Measurements from ENCODE around the gene RC3H1. TPM values are rescaled to one million over a fixed set of nuclear protein-coding genes. Genes with fewer than 3 reads are reported as not detected.

Gene RC3H1
- total and polyA plus RNA-seq, 2 of the 8 experiments (the other 6 are each of a cell fraction or from before 2014, with no cell fraction given): 7.4 to 32.2 TPM

DNA sequence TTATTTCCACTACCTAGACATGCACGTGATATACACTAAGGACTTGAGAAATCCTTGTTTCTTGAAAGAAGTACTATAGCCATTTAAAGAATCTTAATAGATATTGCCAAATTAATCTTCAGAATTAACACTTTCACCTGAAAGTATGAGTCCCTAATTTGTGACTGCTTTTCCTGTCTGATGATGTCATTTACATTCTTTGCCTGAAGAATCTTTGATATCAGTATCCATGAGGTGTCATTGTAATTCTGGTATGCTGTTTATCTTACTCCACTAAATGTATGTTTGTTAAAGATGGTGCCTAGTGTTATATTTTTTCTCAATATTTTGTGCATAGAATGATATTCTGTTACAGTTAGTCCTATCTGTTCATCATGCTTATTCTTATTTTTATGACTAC, 48.5 kb upstream of the RC3H1 start:
- no peak overlapping the region for H3K4ac ChIP-seq (replicated peaks; ENCODE audit: insufficient read length, low read depth, low read length)
- no peak overlapping the region for H3K14ac ChIP-seq (ENCODE audit: insufficient read length)
- TF ChIP-seq EZH2 (IDR thresholded peaks at IDR 0.05; ENCODE audit: low read depth, low read length, severe bottlenecking) (no peak), TEAD4 (IDR thresholded peaks at IDR 0.05; ENCODE audit: low read depth, low read length) (no peak), GABPA (IDR thresholded peaks at IDR 0.05; ENCODE audit: borderline replicate concordance, insufficient read depth, low read length) (no peak), RBBP5 (IDR thresholded peaks at IDR 0.05; ENCODE audit: borderline replicate concordance, low read depth, low read length) (no peak), SUZ12 (IDR thresholded peaks at IDR 0.05; ENCODE audit: low read length) (no peak), CREB1 (IDR thresholded peaks at IDR 0.05) (no peak), BCL11A (IDR thresholded peaks at IDR 0.05; ENCODE audit: low read depth in 2 of 2, low read length in 2 of 2) (no peak), RXRA (IDR thresholded peaks at IDR 0.05; ENCODE audit: insufficient read depth, low read depth, low read length) (no peak), RFX5 (IDR thresholded peaks at IDR 0.05; ENCODE audit: borderline replicate concordance, low read depth, low read length) (no peak), JUND (IDR thresholded peaks at IDR 0.05; ENCODE audit: low read length) (no peak), POLR2AphosphoS5 (IDR thresholded peaks at IDR 0.05; ENCODE audit: low read depth, low read length) (no peak)
- TF ChIP-seq, protein P1, sequence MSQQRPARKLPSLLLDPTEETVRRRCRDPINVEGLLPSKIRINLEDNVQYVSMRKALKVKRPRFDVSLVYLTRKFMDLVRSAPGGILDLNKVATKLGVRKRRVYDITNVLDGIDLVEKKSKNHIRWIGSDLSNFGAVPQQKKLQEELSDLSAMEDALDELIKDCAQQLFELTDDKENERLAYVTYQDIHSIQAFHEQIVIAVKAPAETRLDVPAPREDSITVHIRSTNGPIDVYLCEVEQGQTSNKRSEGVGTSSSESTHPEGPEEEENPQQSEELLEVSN (IDR thresholded peaks at IDR 0.05): no peak
- TF ChIP-seq, protein P2, sequence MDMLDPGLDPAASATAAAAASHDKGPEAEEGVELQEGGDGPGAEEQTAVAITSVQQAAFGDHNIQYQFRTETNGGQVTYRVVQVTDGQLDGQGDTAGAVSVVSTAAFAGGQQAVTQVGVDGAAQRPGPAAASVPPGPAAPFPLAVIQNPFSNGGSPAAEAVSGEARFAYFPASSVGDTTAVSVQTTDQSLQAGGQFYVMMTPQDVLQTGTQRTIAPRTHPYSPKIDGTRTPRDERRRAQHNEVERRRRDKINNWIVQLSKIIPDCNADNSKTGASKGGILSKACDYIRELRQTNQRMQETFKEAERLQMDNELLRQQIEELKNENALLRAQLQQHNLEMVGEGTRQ (IDR thresholded peaks at IDR 0.05; ENCODE audit: low read length): no peak

More for the DNA sequence above, 48.5 kb upstream of the RC3H1 start:
- H4K91ac ChIP-seq (replicated peaks; ENCODE audit: insufficient read length, low read length): no peak overlapping the region
- H2AFZ ChIP-seq (ENCODE audit: low read length): no peak overlapping the region
- ChIA-PET POLR2A (ENCODE audit: partially characterized antibody) (interaction anchor here (1.0 kb wide), 1 partner anchor 245 kb away, joined by 4 read pairs; no protein-coding TSS in a partner anchor), CTCF (ENCODE audit: partially characterized antibody) (interaction anchor here (0.6 kb wide), 1 partner anchor 533 kb away, joined by 3 read pairs; no protein-coding TSS in a partner anchor)
- H3K79me2 ChIP-seq (ENCODE audit: control insufficient read depth in 1 of 2, insufficient read depth in 2 of 2, low read length in 2 of 2): no peaks in the 10 kb centered on the region
- H3K4me3 ChIP-seq (ENCODE audit: extremely low read depth in 1 of 4, insufficient read depth in 2 of 4, low read depth in 3 of 4, low read length in 4 of 4): no peak overlapping the region
- no peak overlapping the region for H3K18ac ChIP-seq (ENCODE audit: extremely low read depth, low read length)
- no peaks in the 10 kb centered on the region for H4K20me1 ChIP-seq (replicated peaks in 1 of 2; ENCODE audit: control insufficient read depth in 1 of 2, insufficient read depth in 2 of 2, low read length in 2 of 2)
- no peak overlapping the region for H3K27ac ChIP-seq (ENCODE audit: low read depth, low read length)
- H4K8ac ChIP-seq (ENCODE audit: extremely low read depth, insufficient read depth, low read length): no peak overlapping the region
- no peak for DNase-seq (ENCODE audit: low read depth in 1 of 2, low spot score in 2 of 2)
- 90% methylated on average over 1 of the region's 1 CpG; no CpG with 5 or more reads in 1 of the 2 experiments for WGBS, 2 experiments (ENCODE audit: extremely low coverage in 1 of 2, insufficient coverage in 1 of 2, insufficient read length in 1 of 2, insufficient replicate concordance in 2 of 2, low coverage in 1 of 2, low lambda C conversion rate in 2 of 2, missing lambda C conversion rate in 1 of 2)
- H3K79me1 ChIP-seq (ENCODE audit: low read depth, low read length): no peaks in the 10 kb centered on the region
- no peak for FAIRE-seq
- H4K5ac ChIP-seq (ENCODE audit: insufficient read length, low read depth, low read length): no peak overlapping the region
- H3K4me1 ChIP-seq (replicated peaks in 1 of 4; ENCODE audit: control insufficient read depth in 3 of 4, insufficient read depth in 4 of 4, low read length in 3 of 4): no peaks in the 10 kb centered on the region
- H3K4me2 ChIP-seq (ENCODE audit: insufficient read depth in 1 of 2, low read depth in 2 of 2, low read length in 2 of 2): no peak overlapping the region
- H2BK5ac ChIP-seq (ENCODE audit: low read depth, low read length): no peak overlapping the region
- H3K27me3 ChIP-seq (replicated peaks in 1 of 4; ENCODE audit: control insufficient read depth in 3 of 4, extremely low read depth in 1 of 4, insufficient read depth in 3 of 4, low read length in 3 of 4): no peaks in the 10 kb centered on the region
- no peak overlapping the region for H3K9ac ChIP-seq (replicated peaks in 1 of 4; ENCODE audit: extremely low read depth in 1 of 4, low read depth in 3 of 4, low read length in 3 of 4)
- no peak overlapping the region for H2BK12ac ChIP-seq (ENCODE audit: low read depth, low read length)
- no peak overlapping the region for H3K56ac ChIP-seq (replicated peaks; ENCODE audit: insufficient read length, low read depth, low read length)
- H2BK120ac ChIP-seq (replicated peaks; ENCODE audit: low read depth, low read length): no peak overlapping the region
- H3K23me2 ChIP-seq (ENCODE audit: low read depth, low read length): no peaks in the 10 kb centered on the region
- H2BK20ac ChIP-seq (ENCODE audit: low read length): no peak overlapping the region
- no peak overlapping the region for H3K23ac ChIP-seq (ENCODE audit: insufficient read length)
- no peak overlapping the region for H2AK5ac ChIP-seq (ENCODE audit: low read depth, low read length)
- H3K9me3 ChIP-seq (ENCODE audit: insufficient read depth in 2 of 2, low read depth in 1 of 2, low read length in 1 of 2): no peaks in the 10 kb centered on the region
- H3K36me3 ChIP-seq (ENCODE audit: control insufficient read depth in 2 of 4, insufficient read depth in 4 of 4, low read length in 3 of 4): no peaks in the 10 kb centered on the region
- H2BK15ac ChIP-seq (ENCODE audit: low read length): no peak overlapping the region

Measured in H1 (cell line).